Gastroesophageal sphincter (tissue), 4 donors: ENCODE results near the gene SERPINE2. TPM values are rescaled to one million over a fixed set of nuclear protein-coding genes. Genes with fewer than 3 reads are reported as not detected.

Experiments used
- ATAC-seq: fragments of 150-250 bp; one replicate; pipeline ENCODE4 v1.9.1; 2016; ENCODE audit warnings: mild to moderate bottlenecking, moderate library complexity
- H3K27ac ChIP-seq, 4 donors: fragments of 200-600 bp; sonication (generic) in 3 of 4; 1 replicate in 3 of 4; 2 replicates in 1 of 4; pipeline ENCODE4 v1.5.1; 2016 to 2019
- H3K27me3 ChIP-seq: fragments of 200-600 bp; sonication (generic); one replicate; pipeline ENCODE4 v1.5.1; 2019
- H3K36me3 ChIP-seq, 2 donors: fragments of 200-600 bp; sonication (generic); one replicate each; pipeline ENCODE4 v1.5.1; 2019; ENCODE audit warnings: control low read depth in 1 of 2
- H3K4me1 ChIP-seq, 3 donors: fragments of 200-600 bp; sonication (generic); 1 replicate in 2 of 3; 2 replicates in 1 of 3; pipeline ENCODE4 v1.5.1; 2016 to 2019; ENCODE audit warnings: control low read depth in 2 of 3
- H3K4me3 ChIP-seq, 2 donors: fragments of 200-600 bp; sonication (generic); one replicate each; pipeline ENCODE4 v1.5.1; 2019; ENCODE audit warnings: mild to moderate bottlenecking in 1 of 2, moderate library complexity in 1 of 2
- H3K9me3 ChIP-seq, 3 donors: fragments of 200-600 bp; sonication (generic); one replicate each; pipeline ENCODE4 v1.5.1; 2017 to 2019; ENCODE audit warnings: control low read depth in 2 of 3
- EP300 ChIP-seq: sonication (generic); formaldehyde crosslinking; IDR thresholded peaks from one replicate; pipeline ENCODE4 v1.6.1; 2017; ENCODE audit warnings: antibody characterized with exemption, mild to moderate bottlenecking
- POLR2A ChIP-seq, 2 donors: fragments of 450-650 bp; IDR thresholded peaks; one replicate each; pipeline ENCODE4 v1.6.1; 2017; ENCODE audit warnings: antibody characterized with exemption in 2 of 2, mild to moderate bottlenecking in 2 of 2, moderate library complexity in 1 of 2
- POLR2AphosphoS5 ChIP-seq: sonication (generic); formaldehyde crosslinking; IDR thresholded peaks from one replicate; pipeline ENCODE4 v1.6.1; 2017; ENCODE audit warnings: antibody characterized with exemption
- WGBS, 2 donors: methylation state at CpG; one replicate each; pipeline ENCODE4 v1.1.5; 2018; ENCODE audit warnings: low coverage in 1 of 2; 5-methylcytosine and 5-hydroxymethylcytosine counted together
- total RNA-seq, 4 donors: library from RNA; depleted of rRNA; stranded (reverse); fragments of >200 nt; gene quantifications; one replicate each; pipeline ENCODE4 v1.1.0, GENCODE V29; 2016
- TF ChIP-seq, protein P1 (sequence below), 4 experiments: fragments of 200-600 bp in 2 of 4; fragments of 450-650 bp in 2 of 4; sonication (generic) in 1 of 4; IDR thresholded peaks; one replicate each; pipeline ENCODE4 v1.5.1; 2017 to 2019; ENCODE audit warnings: antibody characterized with exemption in 4 of 4, mild to moderate bottlenecking in 2 of 4, moderate library complexity in 2 of 4

Gene SERPINE2
- total RNA-seq, 4 donors from 2014 or later, result 12.5 to 130 (median 48.6) TPM

- no peaks in the 10 kb centered on the region for H3K36me3 ChIP-seq
- TF ChIP-seq POLR2AphosphoS5 (no peak), EP300 (no peak)
- TF ChIP-seq, protein P1, sequence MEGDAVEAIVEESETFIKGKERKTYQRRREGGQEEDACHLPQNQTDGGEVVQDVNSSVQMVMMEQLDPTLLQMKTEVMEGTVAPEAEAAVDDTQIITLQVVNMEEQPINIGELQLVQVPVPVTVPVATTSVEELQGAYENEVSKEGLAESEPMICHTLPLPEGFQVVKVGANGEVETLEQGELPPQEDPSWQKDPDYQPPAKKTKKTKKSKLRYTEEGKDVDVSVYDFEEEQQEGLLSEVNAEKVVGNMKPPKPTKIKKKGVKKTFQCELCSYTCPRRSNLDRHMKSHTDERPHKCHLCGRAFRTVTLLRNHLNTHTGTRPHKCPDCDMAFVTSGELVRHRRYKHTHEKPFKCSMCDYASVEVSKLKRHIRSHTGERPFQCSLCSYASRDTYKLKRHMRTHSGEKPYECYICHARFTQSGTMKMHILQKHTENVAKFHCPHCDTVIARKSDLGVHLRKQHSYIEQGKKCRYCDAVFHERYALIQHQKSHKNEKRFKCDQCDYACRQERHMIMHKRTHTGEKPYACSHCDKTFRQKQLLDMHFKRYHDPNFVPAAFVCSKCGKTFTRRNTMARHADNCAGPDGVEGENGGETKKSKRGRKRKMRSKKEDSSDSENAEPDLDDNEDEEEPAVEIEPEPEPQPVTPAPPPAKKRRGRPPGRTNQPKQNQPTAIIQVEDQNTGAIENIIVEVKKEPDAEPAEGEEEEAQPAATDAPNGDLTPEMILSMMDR (IDR thresholded peaks at IDR 0.05), result no peak
- H3K4me1 ChIP-seq, result peaks cover 0 to 47% (median 8%) of the 10 kb centered on the region in 3 donors
- no peak overlapping the region for H3K4me3 ChIP-seq
- peaks cover 0 to 14% (median 0%) of the 10 kb centered on the region in 3 donors for H3K9me3 ChIP-seq
- H3K27me3 ChIP-seq, result no peaks in the 10 kb centered on the region
- no peak for ATAC-seq
- H3K27ac ChIP-seq, result no peak overlapping the region
- 43 to 48% methylated on average over 1 to 3 of the region's 4 CpGs for WGBS, 2 donors
Measured at GRCh38 chr2:223929571-223930102, 109.4 kb downstream of the SERPINE2 start.

- Histone ChIP-seq H3K9me3 (peaks cover 0 to 14% (median 0%) of the 10 kb centered on the region in 3 donors), H3K27me3 (no peaks in the 10 kb centered on the region), H3K4me1 (peaks cover 0 to 36% (median 5%) of the 10 kb centered on the region in 3 donors), H3K36me3 (no peaks in the 10 kb centered on the region), H3K4me3 (no peak overlapping the region), H3K27ac (no peak overlapping the region)
- TF ChIP-seq POLR2AphosphoS5 (no peak), EP300 (no peak), POLR2A (IDR thresholded peaks at IDR 0.05) (no peak)
- TF ChIP-seq, protein P1 (IDR thresholded peaks at IDR 0.05), result no peak
- 92 to 100% methylated on average over 5 to 6 of the region's 7 CpGs for WGBS, 2 donors
- no peak for ATAC-seq
Measured at GRCh38 chr2:223928113-223929006, 110.7 kb downstream of the SERPINE2 start.

DNA sequence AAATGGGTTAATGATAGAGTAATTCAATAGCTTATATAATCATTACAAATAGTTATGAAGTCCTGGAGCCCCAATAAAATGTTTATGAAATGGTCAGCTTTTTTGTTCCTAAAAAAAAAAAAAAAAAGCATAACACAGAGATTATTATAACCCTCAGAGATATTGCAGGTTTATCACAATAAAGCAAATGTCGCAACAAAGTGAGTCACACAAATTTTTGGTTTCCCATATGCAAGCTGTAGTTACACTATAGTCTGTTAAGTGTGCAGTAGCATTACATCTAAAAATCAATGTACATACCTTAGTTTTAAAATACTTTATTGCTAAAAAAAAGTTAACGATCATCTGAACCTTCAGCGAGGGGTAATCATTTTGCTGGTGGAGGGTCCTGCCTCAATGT, 114.0 kb downstream of the SERPINE2 start:
- TF ChIP-seq EP300 (no peak), POLR2AphosphoS5 (no peak), POLR2A (IDR thresholded peaks at IDR 0.05) (no peak)
- TF ChIP-seq, protein P1 (IDR thresholded peaks at IDR 0.05), result no peak
- H3K27me3 ChIP-seq, result no peaks in the 10 kb centered on the region
- ATAC-seq, result no peak
- H3K9me3 ChIP-seq, result peaks cover 0 to 14% (median 0%) of the 10 kb centered on the region in 3 donors
- no peak overlapping the region for H3K27ac ChIP-seq
- WGBS, 2 donors, result 91 to 93% methylated on average over 3 of the region's 3 CpGs
- no peak overlapping the region for H3K4me3 ChIP-seq
- no peaks in the 10 kb centered on the region for H3K36me3 ChIP-seq
- peaks cover 0 to 21% (median 0%) of the 10 kb centered on the region in 3 donors for H3K4me1 ChIP-seq

Other genes with a start within 250 kb of the SERPINE2 start
- 1 to 10 TPM in 1 of 4 donors, under 1 TPM in 2, not detected in 1; 0.23 to 4.6 (median 0.54) TPM for gene AP1S3, start 201.7 kb downstream of the SERPINE2 start, total RNA-seq
- 10 to 100 TPM; 26.3 to 49.7 (median 39.3) TPM for gene WDFY1, start 94.0 kb downstream of the SERPINE2 start, total RNA-seq
- 10 to 100 TPM; 20.3 to 41.8 (median 23.5) TPM for gene MRPL44, start 81.8 kb downstream of the SERPINE2 start, total RNA-seq